Astrocyte of the hippocampus (primary cell): ENCODE results near the gene RFNG.

Source experiments
- DNase-seq: peaks from one replicate; pipeline ENCODE4 v3.0.0; 2011; ENCODE audit warnings: low read depth, low spot score

Gene RFNG

GRCh38 chr17:82089723-82090548 is 38.3 kb upstream of the RFNG start:
- no peak for DNase-seq

GRCh38 chr17:82088838-82089722 is 37.5 kb upstream of the RFNG start:
- DNase-seq = no peak

- no peak for DNase-seq
These were observed 36.6 kb upstream of the RFNG start for GRCh38 chr17:82087961-82088837.

GRCh38 chr17:82086941-82087906 is 35.6 kb upstream of the RFNG start:
- DNase-seq = no peak

- no peak for DNase-seq
These were observed 34.5 kb upstream of the RFNG start for GRCh38 chr17:82085931-82086764.

- no peak for DNase-seq
These were observed 33.6 kb upstream of the RFNG start for GRCh38 chr17:82085031-82085861.

GRCh38 chr17:82084373-82085030 is 32.9 kb upstream of the RFNG start:
- no peak for DNase-seq

- no peak for DNase-seq
These were observed 32.1 kb upstream of the RFNG start for GRCh38 chr17:82083533-82084359.

- DNase-seq = no peak
These were observed 31.4 kb upstream of the RFNG start for GRCh38 chr17:82083009-82083408.

GRCh38 chr17:82082456-82082855 is 30.8 kb upstream of the RFNG start:
- no peak for DNase-seq

- DNase-seq = no peak
These were observed 30.4 kb upstream of the RFNG start for GRCh38 chr17:82081966-82082365.

GRCh38 chr17:82081546-82081945 is 29.9 kb upstream of the RFNG start:
- DNase-seq = no peak

GRCh38 chr17:82080789-82081464 is 29.3 kb upstream of the RFNG start:
- no peak for DNase-seq

- no peak for DNase-seq
These were observed 28.6 kb upstream of the RFNG start for GRCh38 chr17:82080048-82080788.

GRCh38 chr17:82079001-82079677 is 27.5 kb upstream of the RFNG start:
- DNase-seq = no peak
